Measurements from ENCODE around the gene RASGRF1. TPM values are rescaled to one million over a fixed set of nuclear protein-coding genes. Genes with fewer than 3 reads are reported as not detected.
A peak's percentile ranks its signal among the peaks of the same experiment; 100 is the strongest.
"Not testable (repeated sequence)": the region's sequence is repeated elsewhere in the genome, so short reads cannot be mapped to it uniquely, and the experiment has no call there.

The RASGRF1 gene
- total RNA-seq, 1 donor from 2014 or later, result not detected

GRCh38 chr15:78934655-78935023, 155.9 kb downstream of the RASGRF1 start:
- Mint-ChIP-seq H3K9me3 (peaks cover 4% of the 10 kb centered on the region), H3K4me3 (no peak overlapping the region), H3K36me3 (ENCODE audit: low read depth) (peaks cover 17% of the 10 kb centered on the region), H3K27me3 (ENCODE audit: insufficient read depth) (no peaks in the 10 kb centered on the region), H3K4me1 (ENCODE audit: low read depth) (peaks cover 34% of the 10 kb centered on the region), H3K27ac (peak overlapping the region; percentile 75)
- DNase-seq (ENCODE audit: low spot score), result no peak
- intact Hi-C loops (cut with micrococcal nuclease), result no loop called here

GRCh38 chr15:78933823-78934654, 156.5 kb downstream of the RASGRF1 start:
- Mint-ChIP-seq H3K27ac (peak overlapping the region; percentile 75), H3K4me3 (no peak overlapping the region), H3K9me3 (peaks cover 4% of the 10 kb centered on the region), H3K36me3 (ENCODE audit: low read depth) (peaks cover 13% of the 10 kb centered on the region), H3K27me3 (ENCODE audit: insufficient read depth) (no peaks in the 10 kb centered on the region), H3K4me1 (ENCODE audit: low read depth) (peaks cover 28% of the 10 kb centered on the region)
- no peak for DNase-seq (ENCODE audit: low spot score)
- intact Hi-C loops (cut with micrococcal nuclease), result no loop called here

GRCh38 chr15:78933187-78933822, 157.3 kb downstream of the RASGRF1 start:
- peaks cover 8% of the 10 kb centered on the region for H3K36me3 Mint-ChIP-seq (ENCODE audit: low read depth)
- intact Hi-C loops (cut with micrococcal nuclease), result no loop called here
- DNase-seq (ENCODE audit: low spot score), result no peak
- no peak overlapping the region for H3K4me3 Mint-ChIP-seq
- no peaks in the 10 kb centered on the region for H3K27me3 Mint-ChIP-seq (ENCODE audit: insufficient read depth)
- no peak overlapping the region for H3K27ac Mint-ChIP-seq
- peaks cover 21% of the 10 kb centered on the region for H3K4me1 Mint-ChIP-seq (ENCODE audit: low read depth)
- peaks cover 1% of the 10 kb centered on the region for H3K9me3 Mint-ChIP-seq

GRCh38 chr15:78932258-78932808, 158.2 kb downstream of the RASGRF1 start:
- no peak overlapping the region for H3K27ac Mint-ChIP-seq
- intact Hi-C loops (cut with micrococcal nuclease), result no loop called here
- no peak overlapping the region for H3K4me3 Mint-ChIP-seq
- H3K27me3 Mint-ChIP-seq (ENCODE audit: insufficient read depth), result no peaks in the 10 kb centered on the region
- peaks cover 11% of the 10 kb centered on the region for H3K4me1 Mint-ChIP-seq (ENCODE audit: low read depth)
- peaks cover 11% of the 10 kb centered on the region for H3K36me3 Mint-ChIP-seq (ENCODE audit: low read depth)
- no peaks in the 10 kb centered on the region for H3K9me3 Mint-ChIP-seq
- DNase-seq (ENCODE audit: low spot score), result no peak

- no peaks in the 10 kb centered on the region for H3K9me3 Mint-ChIP-seq
- H3K4me3 Mint-ChIP-seq, result no peak overlapping the region
- no peak overlapping the region for H3K27ac Mint-ChIP-seq
Measured at GRCh38 chr15:78931439-78932257, 158.9 kb downstream of the RASGRF1 start.

GRCh38 chr15:78930577-78931388, 159.8 kb downstream of the RASGRF1 start:
- no peaks in the 10 kb centered on the region for H3K27me3 Mint-ChIP-seq (ENCODE audit: insufficient read depth)
- peaks cover 4% of the 10 kb centered on the region for H3K4me1 Mint-ChIP-seq (ENCODE audit: low read depth)
- H3K27ac Mint-ChIP-seq, result no peak overlapping the region
- no peak for DNase-seq (ENCODE audit: low spot score)
- intact Hi-C loops (cut with micrococcal nuclease), result no loop called here
- H3K9me3 Mint-ChIP-seq, result no peaks in the 10 kb centered on the region
- no peak overlapping the region for H3K4me3 Mint-ChIP-seq
- H3K36me3 Mint-ChIP-seq (ENCODE audit: low read depth), result peaks cover 15% of the 10 kb centered on the region

More at GRCh38 chr15:78931439-78932257, 158.9 kb downstream of the RASGRF1 start:
- Mint-ChIP-seq H3K4me1 (ENCODE audit: low read depth) (peaks cover 4% of the 10 kb centered on the region), H3K36me3 (ENCODE audit: low read depth) (peaks cover 15% of the 10 kb centered on the region), H3K27me3 (ENCODE audit: insufficient read depth) (no peaks in the 10 kb centered on the region)
- no peak for DNase-seq (ENCODE audit: low spot score)
- intact Hi-C loops (cut with micrococcal nuclease), result no loop called here

- Mint-ChIP-seq H3K9me3 (no peaks in the 10 kb centered on the region), H3K4me1 (ENCODE audit: low read depth) (no peaks in the 10 kb centered on the region), H3K4me3 (no peak overlapping the region), H3K27me3 (ENCODE audit: insufficient read depth) (no peaks in the 10 kb centered on the region), H3K27ac (peak overlapping the region; percentile 56), H3K36me3 (ENCODE audit: low read depth) (peaks cover 14% of the 10 kb centered on the region)
- no peak for DNase-seq (ENCODE audit: low spot score)
- intact Hi-C loops (cut with micrococcal nuclease), result no loop called here
Measured at GRCh38 chr15:78929536-78930264, 160.9 kb downstream of the RASGRF1 start.

GRCh38 chr15:78928616-78929093, 161.9 kb downstream of the RASGRF1 start:
- Mint-ChIP-seq H3K4me3 (no peak overlapping the region), H3K27ac (no peak overlapping the region)

GRCh38 chr15:78928176-78928575, 162.4 kb downstream of the RASGRF1 start:
- H3K4me1 Mint-ChIP-seq (ENCODE audit: low read depth); intact Hi-C loops (cut with micrococcal nuclease); DNase-seq (ENCODE audit: low spot score); H3K27ac Mint-ChIP-seq; H3K9me3 Mint-ChIP-seq; H3K4me3 Mint-ChIP-seq; H3K27me3 Mint-ChIP-seq (ENCODE audit: insufficient read depth): not testable (repeated sequence)
- H3K36me3 Mint-ChIP-seq (ENCODE audit: low read depth), result peaks cover 16% of the 10 kb centered on the region

More at GRCh38 chr15:78928616-78929093, 161.9 kb downstream of the RASGRF1 start:
- intact Hi-C loops (cut with micrococcal nuclease), result no loop called here
- Mint-ChIP-seq H3K27me3 (ENCODE audit: insufficient read depth) (no peaks in the 10 kb centered on the region), H3K36me3 (ENCODE audit: low read depth) (peaks cover 14% of the 10 kb centered on the region), H3K4me1 (ENCODE audit: low read depth) (no peaks in the 10 kb centered on the region), H3K9me3 (no peaks in the 10 kb centered on the region)
- no peak for DNase-seq (ENCODE audit: low spot score)

GRCh38 chr15:78927077-78927790, 163.3 kb downstream of the RASGRF1 start:
- peaks cover 16% of the 10 kb centered on the region for H3K36me3 Mint-ChIP-seq (ENCODE audit: low read depth)
- DNase-seq (ENCODE audit: low spot score), result no peak
- H3K4me1 Mint-ChIP-seq (ENCODE audit: low read depth), result no peaks in the 10 kb centered on the region
- no peak overlapping the region for H3K4me3 Mint-ChIP-seq
- no peak overlapping the region for H3K27ac Mint-ChIP-seq
- intact Hi-C loops (cut with micrococcal nuclease), result no loop called here
- no peaks in the 10 kb centered on the region for H3K27me3 Mint-ChIP-seq (ENCODE audit: insufficient read depth)
- no peaks in the 10 kb centered on the region for H3K9me3 Mint-ChIP-seq
